Left colon (tissue), 2 donors: ENCODE results near the gene RNF111. TPM values are rescaled to one million over a fixed set of nuclear protein-coding genes. Genes with fewer than 3 reads are reported as not detected.

Experiments
- ATAC-seq: fragments of 200-7000 bp; cut with Tn5 transposase; one replicate; pipeline ENCODE4 v1.9.1; 2020; ENCODE audit warnings: mild to moderate bottlenecking, moderate library complexity
- DNase-seq, 2 donors: peaks; one replicate each; pipeline ENCODE4 v3.0.0-alpha.2; 2020
- intact Hi-C, 2 donors: fragments of 100-400 bp; cut with DNase I in 1 of 2; cut with micrococcal nuclease in 1 of 2; formaldehyde crosslinking; loops; one replicate each; pipeline versions ENCODE4 v1.11.2 to v1.14.0; 2022; cut with DNase I, micrococcal nuclease
- long read RNA-seq: library from polyadenylated mRNA; unstranded; transcript quantifications from one replicate; pipeline ENCODE4 v2.0.0, GENCODE V29; 2021
- total RNA-seq, 2 donors: library from RNA; stranded (reverse); fragmentation: NEBNext Ultra II Directional; extraction: Animal tissue kit (Norgen Biotek cat#: 25700); gene quantifications; one replicate each; pipeline ENCODE4 v1.2.1, GENCODE V29; 2021
- donor health status: DM: no; HTN: no; CAD: no.
- donor health status: DM: yes; HTN: yes; CAD: no.

Gene RNF111
- total RNA-seq = 10 to 100 TPM; 27.0 to 31.1 TPM
- long read RNA-seq, full-length matches to known transcripts = 1 of 11 reads
- long read RNA-seq, partial matches to known transcripts = 8 of 11 reads
- long read RNA-seq, other reads (novel, unspliced or antisense) = 2 of 11 reads

DNA sequence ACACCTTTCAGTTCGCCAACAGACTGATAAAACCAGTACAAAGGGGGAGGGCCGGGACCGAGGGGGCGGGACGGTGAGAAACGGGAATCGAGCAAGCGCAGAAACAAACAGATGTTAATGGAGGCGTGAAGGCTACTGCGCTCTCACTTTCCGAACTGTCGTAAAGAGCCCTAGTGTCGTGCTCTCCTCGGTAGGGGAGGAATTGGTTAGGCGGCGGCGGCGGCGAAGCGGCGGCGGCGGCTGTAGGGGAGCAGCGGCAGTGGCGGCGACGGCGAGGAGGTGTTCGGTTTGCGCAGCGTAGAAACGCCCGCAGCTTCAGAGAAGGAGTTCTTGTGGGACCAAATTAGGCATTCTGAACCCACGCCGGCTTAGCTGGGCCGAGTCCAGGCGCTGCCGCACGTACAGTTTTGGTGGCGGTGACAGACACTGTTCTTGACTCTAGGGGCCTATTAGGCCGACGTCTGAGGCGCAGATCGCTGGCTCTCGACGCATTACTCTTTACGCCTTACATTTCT is at the start of gene RNF111:
TSS of gene RNF111 (plus strand) at position 173 of the 515 bp plus-strand sequence. CDS start 43,160 bp downstream, outside the sequence.
- peak; percentile 91 to 96 for DNase-seq
- intact Hi-C loops = no loop called here
- ATAC-seq = peak; percentile 96

GRCh38 chr15:58947179-58947578 is 40.3 kb upstream of the RNF111 start:
- DNase-seq = no peak
- intact Hi-C loops = no loop called here
- ATAC-seq = no peak

GRCh38 chr15:58951388-58952007 is 36.0 kb upstream of the RNF111 start:
- DNase-seq (no peak), ATAC-seq (peak; percentile 72)
- intact Hi-C loops = no loop called here

- intact Hi-C loops = no loop called here
- DNase-seq (no peak), ATAC-seq (no peak)
Measured at GRCh38 chr15:58952751-58953150, 34.7 kb upstream of the RNF111 start.

GRCh38 chr15:58957101-58957973 is 30.1 kb upstream of the RNF111 start:
- DNase-seq = peak; percentile 28 to 48
- peak; percentile 63 for ATAC-seq
- intact Hi-C loops = no loop called here

DNA sequence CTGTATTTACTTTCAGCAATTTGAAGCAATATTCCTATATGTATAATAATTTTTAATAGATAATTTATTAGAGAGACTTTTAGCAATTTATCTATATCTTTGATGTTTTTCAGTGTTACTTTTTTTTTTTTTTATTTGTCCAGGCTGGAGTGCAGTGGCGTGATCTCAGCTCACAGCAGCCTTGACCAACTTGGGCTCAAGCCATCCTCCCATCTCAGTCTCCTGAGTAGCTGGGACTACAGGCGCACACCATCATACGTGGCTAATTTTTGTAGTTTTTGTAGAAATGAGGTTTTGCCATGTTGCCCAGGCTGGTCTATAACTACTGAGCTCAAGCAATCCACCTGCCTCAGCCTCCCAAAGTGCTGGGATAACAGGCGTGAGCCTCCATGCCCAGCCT is 28.7 kb upstream of the RNF111 start:
- ATAC-seq (no peak), DNase-seq (no peak)
- intact Hi-C loops = no loop called here

GRCh38 chr15:58962136-58962535 is 25.3 kb upstream of the RNF111 start:
- DNase-seq (no peak), ATAC-seq (no peak)
- intact Hi-C loops = no loop called here

- DNase-seq (no peak), ATAC-seq (peak; percentile 83)
- intact Hi-C loops = no loop called here
Measured at GRCh38 chr15:58962662-58963565, 24.5 kb upstream of the RNF111 start.

- no peak for DNase-seq
- no peak for ATAC-seq
- intact Hi-C loops = loop anchor here in 1 of 2 donors (5.0 kb wide), 1 partner anchor 531 kb away; no protein-coding TSS in a partner anchor
Measured at GRCh38 chr15:58966698-58967097, 20.8 kb upstream of the RNF111 start.

GRCh38 chr15:58967479-58967878 is 20.0 kb upstream of the RNF111 start:
- intact Hi-C loops = loop anchor here in 1 of 2 donors (5.0 kb wide), 1 partner anchor 530 kb away; no protein-coding TSS in a partner anchor
- DNase-seq = no peak
- no peak for ATAC-seq

- no peak for ATAC-seq
- no peak for DNase-seq
- intact Hi-C loops = no loop called here
Measured at GRCh38 chr15:58977887-58978286, 9.6 kb upstream of the RNF111 start.

- intact Hi-C loops = no loop called here
- DNase-seq = no peak
- ATAC-seq = peak; percentile 51
Measured at GRCh38 chr15:58980351-58980939, 7.0 kb upstream of the RNF111 start.

GRCh38 chr15:58981808-58982475 is 5.5 kb upstream of the RNF111 start:
- DNase-seq (no peak), ATAC-seq (no peak)
- intact Hi-C loops = no loop called here

DNA sequence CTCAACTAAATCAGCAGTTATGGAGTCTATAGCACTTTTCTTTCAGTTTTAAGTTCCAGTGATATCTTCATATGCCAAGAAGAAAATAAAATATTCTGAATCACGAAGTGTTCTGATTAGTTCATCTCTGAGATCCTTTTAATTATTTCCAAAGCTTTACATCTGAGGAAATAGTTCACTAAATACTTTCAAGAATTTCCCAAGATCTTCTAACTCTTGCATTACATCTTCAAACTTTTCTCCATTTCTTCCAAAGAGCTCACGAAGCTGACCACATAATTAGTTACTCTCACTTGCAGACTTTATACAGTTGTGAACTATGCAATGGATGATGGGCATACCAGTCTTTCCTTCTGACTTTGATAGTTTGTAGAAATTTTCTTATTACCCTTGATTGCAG is 4.2 kb upstream of the RNF111 start:
- no peak for DNase-seq
- no peak for ATAC-seq

DNA sequence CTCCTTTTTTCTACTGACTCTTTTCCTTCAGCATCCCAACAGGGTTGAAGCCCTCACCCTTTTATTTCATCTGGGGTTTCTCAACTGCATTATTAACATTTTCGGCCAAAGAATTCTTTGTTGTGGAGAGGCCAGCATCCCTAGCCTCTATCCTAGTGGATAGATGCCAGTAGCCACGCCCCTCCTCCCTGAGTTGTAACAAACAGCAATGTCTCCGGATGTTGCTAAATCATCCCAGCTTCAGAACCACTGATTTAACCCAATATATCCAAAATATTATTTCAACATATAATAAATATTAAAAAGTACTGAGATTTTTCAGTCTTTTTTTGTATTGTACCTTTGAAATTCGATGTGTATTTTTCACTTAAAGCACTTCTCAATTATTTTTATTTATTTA is 2.0 kb upstream of the RNF111 start:
- no peak for ATAC-seq
- intact Hi-C loops = no loop called here

More for the DNA sequence above, 4.2 kb upstream of the RNF111 start:
- intact Hi-C loops = no loop called here

DNA sequence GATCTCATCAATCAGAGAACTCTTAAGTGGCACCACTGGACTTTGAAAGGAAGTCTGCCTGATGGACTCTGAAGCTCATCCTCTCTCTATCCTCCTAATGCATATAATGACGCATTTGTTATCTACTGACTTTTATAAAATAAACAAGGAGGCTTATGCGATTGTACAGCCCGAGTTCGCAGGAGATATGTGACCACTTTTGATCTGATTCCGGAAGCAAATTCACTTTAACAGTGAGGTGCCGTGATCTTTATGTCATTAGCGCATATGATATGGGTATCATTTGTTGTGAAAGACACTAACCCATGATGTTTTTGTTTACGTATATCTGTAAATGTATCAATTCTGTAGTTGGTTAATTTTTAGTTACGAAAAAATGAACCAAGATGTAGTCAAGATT is 427 bp upstream of the RNF111 start:
- ATAC-seq (peak; percentile 17), DNase-seq (no peak)

More for the DNA sequence above, 2.0 kb upstream of the RNF111 start:
- DNase-seq = peak in 1 of 2 donors; percentile 22

DNA sequence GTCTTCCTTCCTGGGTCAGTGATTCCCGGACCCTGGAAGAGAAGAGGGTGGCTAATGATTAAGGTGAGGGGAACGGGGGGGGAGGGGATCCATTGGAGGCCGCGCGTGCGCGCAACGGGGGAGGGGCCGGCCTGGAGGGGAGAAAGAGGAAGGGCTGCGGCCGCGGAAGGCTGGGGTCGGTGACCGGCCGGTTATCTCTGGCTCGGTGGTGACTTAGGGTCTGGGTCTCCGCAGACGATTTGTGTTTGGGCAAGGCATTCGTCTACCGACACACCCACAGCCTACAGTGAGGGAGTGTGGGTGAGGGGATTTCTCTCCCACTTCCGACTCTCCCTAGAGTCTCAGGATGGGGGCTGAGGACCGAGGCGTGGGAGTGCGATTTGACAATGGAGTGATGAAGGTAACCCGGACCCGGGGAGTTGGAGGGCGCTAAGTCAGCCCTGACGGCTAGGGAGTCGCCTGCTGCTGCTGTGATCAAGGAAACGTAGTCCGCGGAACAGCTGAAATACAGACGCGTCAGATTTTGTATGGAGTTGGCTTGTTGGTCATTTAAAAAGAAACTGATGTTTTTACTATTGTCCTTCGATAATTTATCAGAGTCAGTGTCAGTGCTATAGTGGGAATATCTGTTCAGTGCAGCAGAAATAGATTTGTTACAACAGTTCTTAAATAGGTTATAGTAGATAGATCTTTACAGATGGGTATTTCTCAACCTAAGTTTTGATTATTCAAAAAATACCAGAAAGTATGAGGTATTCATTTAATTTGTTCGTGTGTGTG is 733 bp downstream of the RNF111 start:
- intact Hi-C loops = no loop called here
- ATAC-seq (peak; percentile 78), DNase-seq (peak; percentile 70 to 85)

More for the DNA sequence above, 427 bp upstream of the RNF111 start:
- intact Hi-C loops = no loop called here
